Lower lobe of right lung (tissue), 2 donors: ENCODE results near the gene P2RX6. TPM values are rescaled to one million over a fixed set of nuclear protein-coding genes. Genes with fewer than 3 reads are reported as not detected.
"Not testable (repeated sequence)": the region's sequence is repeated elsewhere in the genome, so short reads cannot be mapped to it uniquely, and the experiment has no call there.

Experiments
- ATAC-seq, 2 donors: fragments of 200-7000 bp; cut with Tn5 transposase; one replicate each; pipeline ENCODE4 v1.9.1; 2020 to 2022; ENCODE audit warnings: mild to moderate bottlenecking in 2 of 2, moderate library complexity in 2 of 2
- DNase-seq: peaks from one replicate; pipeline ENCODE4 v3.0.0-alpha.2; 2020
- H3K27ac ChIP-seq: fragments of 200-600 bp; one replicate; pipeline ENCODE4 v1.8.0; 2022
- H3K27me3 ChIP-seq: fragments of 200-600 bp; one replicate; pipeline ENCODE4 v1.8.0; 2022; ENCODE audit warnings: low read depth
- H3K36me3 ChIP-seq: fragments of 200-600 bp; one replicate; pipeline ENCODE4 v1.8.0; 2022; ENCODE audit warnings: mild to moderate bottlenecking
- H3K4me1 ChIP-seq: fragments of 200-600 bp; one replicate; pipeline ENCODE4 v1.8.0; 2022
- H3K4me3 ChIP-seq: fragments of 200-600 bp; one replicate; pipeline ENCODE4 v1.8.0; 2022; ENCODE audit warnings: mild to moderate bottlenecking
- H3K9me3 ChIP-seq: fragments of 200-600 bp; one replicate; pipeline ENCODE4 v1.8.0; 2022
- CTCF ChIP-seq: fragments of 200-600 bp; IDR thresholded peaks from one replicate; pipeline ENCODE4 v1.8.0; 2022; ENCODE audit warnings: antibody characterized with exemption, mild to moderate bottlenecking
- intact Hi-C: fragments of 100-400 bp; cut with DNase I; formaldehyde crosslinking; loops from one replicate; pipeline ENCODE4 v1.11.0; 2022
- total RNA-seq: library from RNA; stranded (reverse); fragmentation: NEBNext Ultra II Directional; extraction: Animal tissue kit (Norgen Biotek cat#: 25700); gene quantifications from one replicate; pipeline ENCODE4 v1.2.1, GENCODE V29; 2021
- donor health status: DM: no; HTN: yes; CAD: no; lungs with severe emphysema.

Gene P2RX6
- total RNA-seq, 1 donor from 2014 or later, result 2.1 TPM

GRCh38 chr22:20968281-20968977 lies 46.5 kb upstream of the P2RX6 start:
- TF ChIP-seq CTCF, result no peak
- Histone ChIP-seq H3K27ac (no peak overlapping the region), H3K9me3 (no peaks in the 10 kb centered on the region), H3K4me1 (peaks cover 7% of the 10 kb centered on the region), H3K4me3 (no peak overlapping the region), H3K36me3 (no peaks in the 10 kb centered on the region), H3K27me3 (peaks cover 19% of the 10 kb centered on the region)
- no peak for DNase-seq
- ATAC-seq, result peak in 1 of 2 donors; percentile 5
- intact Hi-C loops, result no loop called here

- no peak for ATAC-seq
These were observed 43.9 kb upstream of the P2RX6 start for GRCh38 chr22:20970939-20971657.

GRCh38 chr22:20972014-20972694 lies 42.8 kb upstream of the P2RX6 start:
- H3K4me1 ChIP-seq, ATAC-seq, DNase-seq, H3K27me3 ChIP-seq, intact Hi-C loops, H3K27ac ChIP-seq, H3K9me3 ChIP-seq, H3K4me3 ChIP-seq, H3K36me3 ChIP-seq: not testable (repeated sequence)

More at GRCh38 chr22:20970939-20971657, 43.9 kb upstream of the P2RX6 start:
- Histone ChIP-seq H3K9me3 (no peaks in the 10 kb centered on the region), H3K27ac (no peak overlapping the region), H3K36me3 (no peaks in the 10 kb centered on the region), H3K4me3 (no peak overlapping the region), H3K27me3 (no peaks in the 10 kb centered on the region), H3K4me1 (no peaks in the 10 kb centered on the region)
- TF ChIP-seq CTCF, result no peak
- DNase-seq, result no peak
- intact Hi-C loops, result no loop called here

- ATAC-seq, result no peak
- Histone ChIP-seq H3K4me1 (no peaks in the 10 kb centered on the region), H3K27me3 (no peaks in the 10 kb centered on the region)
These were observed 41.9 kb upstream of the P2RX6 start for GRCh38 chr22:20972933-20973577.

GRCh38 chr22:20973634-20974286 lies 41.2 kb upstream of the P2RX6 start:
- Histone ChIP-seq H3K27ac (no peak overlapping the region), H3K4me3 (no peak overlapping the region), H3K9me3 (peaks cover 2% of the 10 kb centered on the region), H3K36me3 (no peaks in the 10 kb centered on the region), H3K27me3 (no peaks in the 10 kb centered on the region), H3K4me1 (no peaks in the 10 kb centered on the region)
- DNase-seq, result no peak
- ATAC-seq, result no peak
- intact Hi-C loops, result no loop called here
- no peak for TF ChIP-seq CTCF

More at GRCh38 chr22:20972933-20973577, 41.9 kb upstream of the P2RX6 start:
- Histone ChIP-seq H3K27ac (no peak overlapping the region), H3K9me3 (no peaks in the 10 kb centered on the region), H3K4me3 (no peak overlapping the region), H3K36me3 (no peaks in the 10 kb centered on the region)
- DNase-seq, result no peak
- TF ChIP-seq CTCF, result no peak
- intact Hi-C loops, result no loop called here
